Measurements from ENCODE around the gene FAM171A1. TPM values are rescaled to one million over a fixed set of nuclear protein-coding genes. Genes with fewer than 3 reads are reported as not detected.

FAM171A1 gene
- total and polyA plus RNA-seq, 7 experiments from 2014 or later, result 3.2 to 14.5 (median 7.2) TPM

DNA sequence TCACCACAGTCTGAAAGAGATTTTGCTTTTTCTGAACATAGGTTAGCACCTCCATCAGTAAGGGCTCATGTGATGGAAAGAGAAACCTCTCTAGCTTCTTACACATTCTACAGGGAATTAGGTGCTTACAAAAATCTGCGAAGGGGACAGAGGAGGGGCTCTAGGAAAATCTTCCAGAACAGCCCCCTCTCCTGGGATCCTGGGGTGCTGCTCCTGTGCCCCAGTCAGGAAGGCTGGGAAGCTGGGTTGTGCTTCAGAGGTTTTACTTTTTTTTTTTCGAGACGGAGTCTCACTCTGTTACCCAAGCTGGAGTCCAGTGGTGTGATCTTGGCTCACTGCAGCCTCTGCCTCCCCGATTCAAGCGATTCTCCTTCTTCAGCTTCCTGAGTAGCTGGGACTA, 7.5 kb upstream of the FAM171A1 start:
- H3K27me3 ChIP-seq (ENCODE audit: control insufficient read depth in 2 of 2, insufficient read depth in 2 of 2, low read length in 2 of 2), result no peaks in the 10 kb centered on the region
- H3K4me3 ChIP-seq (ENCODE audit: low read length), result no peak overlapping the region
- Mint-ChIP-seq H3K36me3 (no peaks in the 10 kb centered on the region), H3K9me3 (peaks cover 0 to 2% (median 0%) of the 10 kb centered on the region in 11 donors), H3K4me1 (peaks cover 0 to 4% (median 0%) of the 10 kb centered on the region in 7 donors), H3K27me3 (peaks cover 15 to 55% (median 24%) of the 10 kb centered on the region in 5 donors), H3K4me3 (no peak overlapping the region), H3K27ac (no peak overlapping the region)
- ATAC-seq (no peak), DNase-seq (no peak)
- H3K9me3 ChIP-seq (ENCODE audit: control insufficient read depth in 2 of 3, low read length in 3 of 3), result no peaks in the 10 kb centered on the region
- intact Hi-C loops (cut with micrococcal nuclease), result loop anchor here in 1 of 2 donors (10.0 kb wide), 1 partner anchor 114 kb away; no protein-coding TSS in a partner anchor
- ChIA-PET CTCF (no interaction called here), POLR2A (interaction anchor here (0.8 kb wide), 1 partner anchor 17 kb away, joined by 5 read pairs; no protein-coding TSS in a partner anchor)
- no peaks in the 10 kb centered on the region for H3K36me3 ChIP-seq (ENCODE audit: control insufficient read depth in 2 of 3, insufficient read depth in 3 of 3, low read length in 3 of 3)
- no peak overlapping the region for H3K27ac ChIP-seq (ENCODE audit: low read depth, low read length)
- H3K4me1 ChIP-seq (ENCODE audit: control insufficient read depth in 2 of 2, insufficient read depth in 2 of 2, low read length in 2 of 2), result no peaks in the 10 kb centered on the region

DNA sequence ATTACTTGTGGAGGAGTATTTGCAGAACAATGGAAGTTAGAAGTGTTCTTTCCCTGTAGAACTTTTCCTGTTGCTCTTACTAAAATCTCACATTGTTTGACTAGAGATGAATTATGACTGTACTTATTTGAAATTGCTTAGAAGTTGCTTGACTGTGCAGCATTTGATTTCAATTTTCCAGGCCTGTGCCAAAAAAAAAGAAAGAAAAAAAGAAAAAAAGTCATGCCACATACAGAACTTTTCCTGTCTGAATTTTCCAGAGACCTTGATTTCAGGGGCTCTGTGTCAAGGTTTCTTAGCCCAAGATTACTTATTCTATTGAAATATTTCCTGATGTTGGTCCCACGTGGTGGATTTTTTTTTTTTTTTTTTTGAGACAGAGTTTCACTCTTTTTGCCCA, 3.5 kb upstream of the FAM171A1 start:
- Histone ChIP-seq H3K4me1 (ENCODE audit: control insufficient read depth in 2 of 2, insufficient read depth in 2 of 2, low read length in 2 of 2) (peaks cover 3 to 5% of the 10 kb centered on the region in 2 donors), H3K9me3 (ENCODE audit: control insufficient read depth in 2 of 3, low read length in 3 of 3) (no peaks in the 10 kb centered on the region), H3K27ac (ENCODE audit: low read depth, low read length) (no peak overlapping the region), H3K27me3 (ENCODE audit: control insufficient read depth in 2 of 2, insufficient read depth in 2 of 2, low read length in 2 of 2) (peaks cover 0 to 9% of the 10 kb centered on the region in 2 donors), H3K4me3 (ENCODE audit: low read length) (no peak overlapping the region), H3K36me3 (ENCODE audit: control insufficient read depth in 2 of 3, insufficient read depth in 3 of 3, low read length in 3 of 3) (no peaks in the 10 kb centered on the region)
- H3K27ac Mint-ChIP-seq, result no peak overlapping the region
- no peak for ATAC-seq
- H3K36me3 Mint-ChIP-seq, result no peaks in the 10 kb centered on the region
- POLR2A ChIA-PET, result no interaction called here
- H3K4me1 Mint-ChIP-seq, result peaks cover under 1 to 8% (median 3%) of the 10 kb centered on the region in 7 donors
- no peak overlapping the region for H3K4me3 Mint-ChIP-seq
- CTCF ChIA-PET, result no interaction called here
- peaks cover 0 to 74% (median 12%) of the 10 kb centered on the region in 5 donors for H3K27me3 Mint-ChIP-seq
- intact Hi-C loops (cut with micrococcal nuclease), result loop anchor here (5.0 to 10.0 kb wide), 5 partner anchors 110 to 877 kb away; partner anchors contain the start of gene RPP38 (in 1 of the 2)
- DNase-seq, result no peak
- H3K9me3 Mint-ChIP-seq, result no peaks in the 10 kb centered on the region

DNA sequence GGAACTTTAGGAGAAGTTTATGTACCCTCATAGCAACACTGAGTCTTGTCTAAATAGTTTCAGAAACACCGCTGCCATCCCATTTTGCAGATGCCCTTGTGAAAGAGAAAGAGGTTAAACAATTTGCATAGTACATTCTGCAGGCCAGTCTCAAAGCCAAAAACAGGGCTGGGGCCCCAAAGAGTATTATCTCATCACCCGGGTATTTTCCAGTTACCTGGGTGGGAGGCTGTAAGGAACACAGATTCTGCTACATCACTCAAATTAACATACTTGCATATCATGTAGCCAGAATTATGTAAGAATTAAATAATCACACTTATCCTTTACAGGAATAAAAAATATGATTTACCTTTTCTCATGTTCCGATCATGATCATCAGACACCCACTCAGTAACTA, 3.1 kb upstream of the FAM171A1 start:
- no peaks in the 10 kb centered on the region for H3K36me3 Mint-ChIP-seq
- Histone ChIP-seq H3K9me3 (ENCODE audit: control insufficient read depth in 2 of 3, low read length in 3 of 3) (no peaks in the 10 kb centered on the region), H3K4me1 (ENCODE audit: control insufficient read depth in 2 of 2, insufficient read depth in 2 of 2, low read length in 2 of 2) (peaks cover 3 to 5% of the 10 kb centered on the region in 2 donors), H3K27ac (ENCODE audit: low read depth, low read length) (no peak overlapping the region), H3K4me3 (ENCODE audit: low read length) (no peak overlapping the region), H3K36me3 (ENCODE audit: control insufficient read depth in 2 of 3, insufficient read depth in 3 of 3, low read length in 3 of 3) (no peaks in the 10 kb centered on the region), H3K27me3 (ENCODE audit: control insufficient read depth in 2 of 2, insufficient read depth in 2 of 2, low read length in 2 of 2) (peaks cover 0 to 9% of the 10 kb centered on the region in 2 donors)
- ATAC-seq (no peak), DNase-seq (no peak)
- intact Hi-C loops (cut with micrococcal nuclease), result loop anchor here (5.0 to 10.0 kb wide), 5 partner anchors 109 to 877 kb away; partner anchors contain the start of gene RPP38 (in 1 of the 2)
- H3K4me3 Mint-ChIP-seq, result no peak overlapping the region
- peaks cover 4 to 12% (median 5%) of the 10 kb centered on the region in 7 donors for H3K4me1 Mint-ChIP-seq
- H3K27me3 Mint-ChIP-seq, result peaks cover 0 to 77% (median 12%) of the 10 kb centered on the region in 5 donors
- POLR2A ChIA-PET, result no interaction called here
- no peaks in the 10 kb centered on the region for H3K9me3 Mint-ChIP-seq
- CTCF ChIA-PET, result no interaction called here
- H3K27ac Mint-ChIP-seq, result no peak overlapping the region

DNA sequence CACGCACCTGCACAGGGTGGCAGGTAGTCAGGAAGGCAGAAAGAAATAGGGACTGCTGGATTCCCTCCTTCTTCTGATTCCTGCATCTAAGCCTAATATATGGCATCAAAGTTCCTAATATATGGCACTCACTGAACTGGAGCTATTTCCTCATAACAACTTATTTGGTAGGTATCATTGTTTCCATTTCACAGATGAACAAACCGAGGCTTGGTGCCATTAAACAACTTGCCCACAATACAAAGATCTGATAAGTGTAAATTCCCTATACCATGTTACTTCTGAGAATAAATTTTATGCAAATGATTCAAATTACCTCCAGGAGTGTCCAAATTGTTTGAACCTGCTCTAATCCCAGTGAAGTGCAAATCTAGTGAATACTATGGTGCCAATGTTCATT, 2.1 kb upstream of the FAM171A1 start:
- intact Hi-C loops (cut with micrococcal nuclease), result loop anchor here (5.0 to 10.0 kb wide), 5 partner anchors 108 to 876 kb away; partner anchors contain the start of gene RPP38 (in 1 of the 2)
- ATAC-seq (no peak), DNase-seq (no peak)
- Histone ChIP-seq H3K36me3 (ENCODE audit: control insufficient read depth in 2 of 3, insufficient read depth in 3 of 3, low read length in 3 of 3) (no peaks in the 10 kb centered on the region), H3K27ac (ENCODE audit: low read depth, low read length) (no peak overlapping the region), H3K27me3 (ENCODE audit: control insufficient read depth in 2 of 2, insufficient read depth in 2 of 2, low read length in 2 of 2) (peaks cover 0 to 9% of the 10 kb centered on the region in 2 donors), H3K4me3 (ENCODE audit: low read length) (no peak overlapping the region), H3K4me1 (ENCODE audit: control insufficient read depth in 2 of 2, insufficient read depth in 2 of 2, low read length in 2 of 2) (peaks cover 3 to 5% of the 10 kb centered on the region in 2 donors), H3K9me3 (ENCODE audit: control insufficient read depth in 2 of 3, low read length in 3 of 3) (no peaks in the 10 kb centered on the region)
- Mint-ChIP-seq H3K36me3 (no peaks in the 10 kb centered on the region), H3K27me3 (peaks cover 0 to 80% (median 12%) of the 10 kb centered on the region in 5 donors), H3K9me3 (no peaks in the 10 kb centered on the region), H3K27ac (peak overlapping the region in 1 of 9 donors; percentile 67), H3K4me1 (peaks cover 4 to 12% (median 5%) of the 10 kb centered on the region in 7 donors), H3K4me3 (peak overlapping the region in 1 of 10 donors; percentile 73)
- ChIA-PET CTCF (no interaction called here), POLR2A (interaction anchor here (0.6 kb wide), 1 partner anchor 175 kb away, joined by 4 read pairs; no protein-coding TSS in a partner anchor)

DNA sequence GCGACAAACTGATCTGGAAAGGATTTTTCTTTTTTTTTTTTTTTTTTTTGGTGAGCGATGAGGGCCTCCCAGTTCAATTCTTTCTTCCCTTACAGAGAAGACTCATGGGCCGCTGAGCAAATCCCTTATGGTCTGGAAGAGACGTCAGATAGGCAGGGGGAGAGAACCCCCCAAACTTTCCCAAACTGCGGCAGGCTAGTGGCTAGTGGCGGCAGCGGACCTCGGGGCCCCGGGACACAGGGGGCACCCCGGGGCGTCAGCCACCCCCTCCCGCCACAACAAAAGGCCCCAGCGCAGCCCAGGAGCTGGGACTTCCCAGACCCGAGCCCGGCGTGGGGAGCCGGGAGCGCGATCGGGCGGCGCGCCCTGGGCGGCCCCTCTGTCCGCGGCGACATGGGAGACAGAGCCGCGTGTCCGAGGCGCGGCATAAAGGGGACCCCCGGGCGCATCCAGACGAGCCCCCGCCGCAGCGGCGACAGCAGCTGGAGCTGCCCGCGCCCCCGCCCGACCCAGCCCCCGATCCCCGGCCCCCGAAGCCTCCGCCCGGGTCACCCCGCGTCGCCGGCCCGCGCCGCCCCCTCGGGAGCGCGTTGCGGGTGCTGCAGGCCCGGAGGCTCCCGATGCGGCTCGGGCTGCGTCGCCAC, 755 bp downstream of the FAM171A1 start:
- H3K36me3 ChIP-seq (ENCODE audit: control insufficient read depth in 2 of 3, insufficient read depth in 3 of 3, low read length in 3 of 3), result no peaks in the 10 kb centered on the region
- POLR2A ChIA-PET, result interaction anchor here (0.6 to 1.3 kb wide), 2 partner anchors 208 to 1171 kb away, joined by 4 read pairs; no protein-coding TSS in a partner anchor
- peaks cover 4 to 12% (median 5%) of the 10 kb centered on the region in 7 donors for H3K4me1 Mint-ChIP-seq
- CTCF ChIA-PET, result interaction anchor here (0.6 to 0.9 kb wide), 2 partner anchors 160 to 416 kb away, joined by 3 to 4 read pairs; partner anchors contain the start of gene DCLRE1C
- H3K27me3 Mint-ChIP-seq, result peaks cover 0 to 78% (median 6%) of the 10 kb centered on the region in 5 donors
- H3K9me3 ChIP-seq (ENCODE audit: control insufficient read depth in 2 of 3, low read length in 3 of 3), result no peaks in the 10 kb centered on the region
- H3K27ac Mint-ChIP-seq, result peak overlapping the region in 7 of 9 donors; percentile 8 to 89 (median 62)
- H3K36me3 Mint-ChIP-seq, result no peaks in the 10 kb centered on the region
- peak overlapping the region; percentile 59 to 92 (median 83) for H3K4me3 Mint-ChIP-seq
- peaks cover 3 to 5% of the 10 kb centered on the region in 2 donors for H3K4me1 ChIP-seq (ENCODE audit: control insufficient read depth in 2 of 2, insufficient read depth in 2 of 2, low read length in 2 of 2)
- H3K4me3 ChIP-seq (ENCODE audit: low read length), result peak overlapping the region; percentile 47
- peak overlapping the region; percentile 21 for H3K27ac ChIP-seq (ENCODE audit: low read depth, low read length)
- ATAC-seq (no peak), DNase-seq (peak in 7 of 9 donors; percentile 6 to 30 (median 13))
- peaks cover 0 to 9% of the 10 kb centered on the region in 2 donors for H3K27me3 ChIP-seq (ENCODE audit: control insufficient read depth in 2 of 2, insufficient read depth in 2 of 2, low read length in 2 of 2)
- H3K9me3 Mint-ChIP-seq, result no peaks in the 10 kb centered on the region
- intact Hi-C loops (cut with micrococcal nuclease), result loop anchor here (2.0 to 10.0 kb wide), 8 partner anchors 106 to 873 kb away; partner anchors contain the start of genes NMT2 (in 1 of the 2), RPP38 (in 1 of the 2) and SUV39H2 (in 1 of the 2)

DNA sequence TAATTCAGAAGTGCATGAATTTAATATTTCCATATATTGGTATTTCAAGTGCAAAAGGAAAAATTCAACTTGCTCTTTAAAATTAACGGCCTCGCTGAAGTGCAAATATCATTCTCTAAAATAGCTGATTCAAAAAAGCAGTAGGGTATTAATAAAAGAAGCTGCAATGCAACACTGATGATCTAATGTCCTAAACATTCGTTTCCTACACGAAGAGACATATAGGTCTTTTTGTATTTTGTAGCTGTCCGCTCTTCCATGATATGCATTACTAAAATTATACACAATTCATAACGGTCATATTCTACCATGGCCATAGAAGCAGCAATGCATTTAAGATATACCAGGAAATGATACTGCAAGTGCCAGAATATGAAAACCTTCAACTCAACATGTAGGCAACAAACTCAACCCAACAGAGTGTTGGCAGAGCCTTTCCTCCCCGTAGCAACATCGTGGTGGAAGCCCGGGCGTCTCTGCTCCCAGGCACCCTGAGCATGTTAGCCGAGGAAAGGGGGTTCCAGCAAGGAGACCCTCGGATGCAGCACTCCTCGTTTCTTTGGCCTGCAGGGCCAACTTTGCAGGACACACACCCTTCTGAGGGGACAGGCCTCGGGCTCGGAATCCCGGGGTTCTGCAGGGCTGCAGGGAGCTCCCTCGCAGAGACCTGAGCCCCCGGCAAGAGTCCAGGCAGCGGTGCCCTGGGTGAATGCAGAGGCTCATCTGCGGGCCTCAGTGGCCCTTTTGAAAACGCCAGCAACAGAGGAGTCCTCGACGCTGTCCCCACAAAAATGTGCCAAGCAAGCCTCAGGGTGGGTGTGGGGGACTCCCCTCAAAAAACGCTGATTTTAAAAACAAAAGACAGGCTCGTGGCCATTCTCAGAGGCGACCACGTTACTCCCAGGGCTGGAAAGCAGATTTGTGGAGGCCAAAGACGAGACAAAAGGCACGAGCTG, 1.6 kb downstream of the FAM171A1 start:
- CTCF ChIA-PET, result interaction anchor here (0.6 to 0.7 kb wide), 2 partner anchors 10 to 159 kb away, joined by 3 to 4 read pairs; no protein-coding TSS in a partner anchor

More for the DNA sequence above, 1.6 kb downstream of the FAM171A1 start:
- intact Hi-C loops (cut with micrococcal nuclease), result loop anchor here (2.0 to 10.0 kb wide), 9 partner anchors 105 to 872 kb away; partner anchors contain the start of genes NMT2 (in 1 of the 2), RPP38 (in 1 of the 2) and SUV39H2 (in 1 of the 2)
- H3K27ac ChIP-seq (ENCODE audit: low read depth, low read length), result peak overlapping the region; percentile 21
- Mint-ChIP-seq H3K27ac (peak overlapping the region in 7 of 9 donors; percentile 13 to 89 (median 62)), H3K4me1 (peaks cover 4 to 12% (median 5%) of the 10 kb centered on the region in 7 donors), H3K4me3 (peak overlapping the region; percentile 59 to 92 (median 83)), H3K36me3 (peaks cover 0 to 5% (median 0%) of the 10 kb centered on the region in 5 donors), H3K27me3 (peaks cover 3 to 78% (median 6%) of the 10 kb centered on the region in 5 donors), H3K9me3 (no peaks in the 10 kb centered on the region)
- no peaks in the 10 kb centered on the region for H3K36me3 ChIP-seq (ENCODE audit: control insufficient read depth in 2 of 3, insufficient read depth in 3 of 3, low read length in 3 of 3)
- peak overlapping the region; percentile 47 for H3K4me3 ChIP-seq (ENCODE audit: low read length)
- no peaks in the 10 kb centered on the region for H3K9me3 ChIP-seq (ENCODE audit: control insufficient read depth in 2 of 3, low read length in 3 of 3)
- peaks cover 3 to 5% of the 10 kb centered on the region in 2 donors for H3K4me1 ChIP-seq (ENCODE audit: control insufficient read depth in 2 of 2, insufficient read depth in 2 of 2, low read length in 2 of 2)
- peaks cover 0 to 9% of the 10 kb centered on the region in 2 donors for H3K27me3 ChIP-seq (ENCODE audit: control insufficient read depth in 2 of 2, insufficient read depth in 2 of 2, low read length in 2 of 2)
- ATAC-seq, result no peak
- POLR2A ChIA-PET, result interaction anchor here (0.6 to 1.3 kb wide), 2 partner anchors 207 to 1170 kb away, joined by 4 read pairs; no protein-coding TSS in a partner anchor
- no peak for DNase-seq
